IMR-90 (cell line): ENCODE measurements around the gene RND1. TPM values are rescaled to one million over a fixed set of nuclear protein-coding genes. Genes with fewer than 3 reads are reported as not detected.

Experiments
- ATAC-seq: fragments of 200-7000 bp; cut with Tn5 transposase; 2 replicates; pipeline ENCODE4 v1.9.1; 2020; ENCODE audit warnings: low read depth, mild to moderate bottlenecking, moderate library complexity
- BruUV-seq: library from RNA; stranded (reverse); fragments of 400-500 nt; replicated peaks from 2 replicates; lab custom pipeline; 2021; lab: Mats Ljungman, UMichigan
- CTCF ChIA-PET: fragments of 300-600 bp; formaldehyde crosslinking; extraction: SDS; loops from one replicate; lab custom pipeline; 2021; ENCODE audit warnings: antibody characterized with exemption; lab: Yijun Ruan, JAX
- POLR2A ChIA-PET: fragments of 300-600 bp; sonication (Branson Sonifier 250); formaldehyde crosslinking; loops from one replicate; lab custom pipeline; 2022; ENCODE audit warnings: antibody characterized with exemption; ENCODE audit not compliant: unreplicated experiment; lab: Charles Lee
- DNase-seq: peaks from one replicate; pipeline ENCODE4 v3.0.0; 2013
- H2AFZ ChIP-seq: replicated peaks from 2 replicates; pipeline ENCODE3; 2013; ENCODE audit warnings: low read length, mild to moderate bottlenecking; ENCODE audit not compliant: poor library complexity
- H2AK5ac ChIP-seq: 2 replicates; pipeline ENCODE4 v1.6.1; 2013; ENCODE audit warnings: low read depth, low read length, inconsistent platforms
- H2AK9ac ChIP-seq: replicated peaks from 2 replicates; pipeline ENCODE3; 2013; ENCODE audit warnings: mild to moderate bottlenecking, low read depth, low read length, moderate library complexity; ENCODE audit not compliant: poor library complexity
- H2BK120ac ChIP-seq: 2 replicates; pipeline ENCODE4 v1.6.1; 2013; ENCODE audit warnings: low read depth, low read length, inconsistent platforms
- H2BK15ac ChIP-seq: 3 replicates; pipeline ENCODE4 v1.6.1; 2013; ENCODE audit warnings: low read depth, low read length, inconsistent platforms
- H2BK20ac ChIP-seq: 2 replicates; pipeline ENCODE4 v1.6.1; 2013; ENCODE audit warnings: low read depth, mild to moderate bottlenecking, inconsistent platforms, low read length, moderate library complexity
- H2BK5ac ChIP-seq: 2 replicates; pipeline ENCODE4 v1.6.1; 2013; ENCODE audit warnings: mild to moderate bottlenecking, low read depth, low read length, inconsistent platforms; ENCODE audit not compliant: poor library complexity, severe bottlenecking
- H3K14ac ChIP-seq: replicated peaks from 2 replicates; pipeline ENCODE4 v1.6.1; 2013; ENCODE audit warnings: low read depth, low read length, inconsistent platforms
- H3K18ac ChIP-seq: 2 replicates; pipeline ENCODE4 v1.6.1; 2013; ENCODE audit warnings: low read depth, low read length, control low read depth
- H3K23ac ChIP-seq: 2 replicates; pipeline ENCODE4 v1.6.1; 2013; ENCODE audit warnings: low read depth, low read length, inconsistent platforms
- H3K27ac ChIP-seq: 2 replicates; pipeline ENCODE4 v1.5.1; 2013; ENCODE audit warnings: mild to moderate bottlenecking, control low read depth, low read length; ENCODE audit not compliant: insufficient read depth
- H3K27me3 ChIP-seq: 2 replicates; pipeline ENCODE4 v1.6.1; 2013; ENCODE audit warnings: low read length; ENCODE audit not compliant: control insufficient read depth, insufficient read depth
- H3K36me3 ChIP-seq: 2 replicates; pipeline ENCODE4 v1.6.1; 2013; ENCODE audit warnings: low read length, mixed read lengths; ENCODE audit not compliant: control insufficient read depth, insufficient read depth
- H3K4ac ChIP-seq: 2 replicates; pipeline ENCODE4 v1.6.1; 2013; ENCODE audit warnings: low read depth, low read length, inconsistent platforms
- H3K4me1 ChIP-seq: 2 replicates; pipeline ENCODE4 v1.6.1; 2013; ENCODE audit warnings: low read length, mixed read lengths; ENCODE audit not compliant: control insufficient read depth, insufficient read depth
- H3K4me2 ChIP-seq: 2 replicates; pipeline ENCODE4 v1.6.1; 2013; ENCODE audit warnings: low read depth, mild to moderate bottlenecking, control low read depth, low read length, moderate library complexity
- H3K4me3 ChIP-seq: 2 replicates; pipeline ENCODE4 v1.5.1; 2013; ENCODE audit warnings: low read depth, mild to moderate bottlenecking, control low read depth, low read length, moderate library complexity; ENCODE audit not compliant: insufficient read depth
- H3K56ac ChIP-seq: 2 replicates; pipeline ENCODE4 v1.6.1; 2013; ENCODE audit warnings: low read length, inconsistent platforms; ENCODE audit not compliant: insufficient read depth; ENCODE audit errors: extremely low read depth
- H3K79me1 ChIP-seq, 2 experiments: 2 replicates each; pipeline ENCODE4 v1.6.1; 2013; ENCODE audit warnings: low read length in 2 of 2, inconsistent platforms in 1 of 2, low read depth in 1 of 2
- H3K9ac ChIP-seq: 2 replicates; pipeline ENCODE4 v1.6.1; 2013; ENCODE audit warnings: low read depth, low read length, control low read depth
- H3K9me1 ChIP-seq: 2 replicates; pipeline ENCODE4 v1.6.1; 2013; ENCODE audit warnings: low read length, inconsistent platforms; ENCODE audit not compliant: insufficient read depth
- H3K9me3 ChIP-seq: 2 replicates; pipeline ENCODE4 v1.6.1; 2013; ENCODE audit warnings: low read length; ENCODE audit not compliant: control insufficient read depth, insufficient read depth
- H4K20me1 ChIP-seq: 2 replicates; pipeline ENCODE4 v1.6.1; 2013; ENCODE audit warnings: low read length, inconsistent platforms; ENCODE audit not compliant: insufficient read depth
- H4K5ac ChIP-seq: 2 replicates; pipeline ENCODE4 v1.6.1; 2013; ENCODE audit warnings: mild to moderate bottlenecking, low read depth, low read length, control low read depth
- H4K8ac ChIP-seq, 2 experiments: 2 replicates each; pipeline ENCODE4 v1.6.1; 2013; ENCODE audit warnings: low read depth in 2 of 2, low read length in 2 of 2, control low read depth in 1 of 2, inconsistent platforms in 1 of 2
- H4K91ac ChIP-seq: 2 replicates; pipeline ENCODE4 v1.6.1; 2013; ENCODE audit warnings: low read depth, low read length, inconsistent platforms; ENCODE audit not compliant: insufficient read depth
- CEBPB ChIP-seq: IDR thresholded peaks from 2 replicates; pipeline ENCODE4 v1.6.1; 2012; ENCODE audit warnings: low read depth, low read length, improper control_type of control experiment
- CHD1 ChIP-seq: IDR thresholded peaks from 2 replicates; pipeline ENCODE4 v1.6.1; 2012; ENCODE audit warnings: low read depth, low read length, improper control_type of control experiment
- FOS ChIP-seq: fragments of 150-350 bp; IDR thresholded peaks from 2 replicates; pipeline ENCODE4 v1.6.1; 2016; ENCODE audit warnings: low read depth, low read length
- MAFK ChIP-seq: IDR thresholded peaks from 2 replicates; pipeline ENCODE4 v1.6.1; 2012; ENCODE audit warnings: low read depth, low read length, improper control_type of control experiment
- MAZ ChIP-seq: IDR thresholded peaks from 2 replicates; pipeline ENCODE4 v1.6.1; 2012; ENCODE audit warnings: low read depth, mild to moderate bottlenecking, low read length, improper control_type of control experiment, moderate library complexity, borderline replicate concordance
- MXI1 ChIP-seq: IDR thresholded peaks from 2 replicates; pipeline ENCODE4 v1.6.1; 2012; ENCODE audit warnings: low read depth, mild to moderate bottlenecking, low read length, moderate library complexity, borderline replicate concordance
- POLR2A ChIP-seq: IDR thresholded peaks from 2 replicates; pipeline ENCODE4 v1.6.1; 2012; ENCODE audit warnings: mild to moderate bottlenecking, low read depth, low read length
- RAD21 ChIP-seq: IDR thresholded peaks from 2 replicates; pipeline ENCODE4 v1.6.1; 2012; ENCODE audit warnings: low read length, improper control_type of control experiment
- RCOR1 ChIP-seq: IDR thresholded peaks from 2 replicates; pipeline ENCODE4 v1.6.1; 2012; ENCODE audit warnings: mild to moderate bottlenecking, low read length, improper control_type of control experiment; ENCODE audit not compliant: insufficient replicate concordance
- RFX5 ChIP-seq: IDR thresholded peaks from 2 replicates; pipeline ENCODE4 v1.8.0; 2012; ENCODE audit warnings: low read depth, mild to moderate bottlenecking, low read length, moderate library complexity
- SMC3 ChIP-seq: fragments of 150-350 bp; IDR thresholded peaks from 2 replicates; pipeline ENCODE4 v1.6.1; 2016; ENCODE audit warnings: low read depth, mild to moderate bottlenecking, antibody characterized with exemption, low read length, moderate library complexity
- WGBS, 2 experiments: methylation state at CpG; one replicate each; pipeline versions ENCODE4 v1.1.5 to v1.1.7; 2013; ENCODE audit warnings: missing lambda C conversion rate in 2 of 2; ENCODE audit not compliant: insufficient read length in 1 of 2; ENCODE audit errors: extremely low coverage in 2 of 2; 5-methylcytosine and 5-hydroxymethylcytosine counted together
- dilution Hi-C: fragments of 300-500 bp; cut with HindIII; formaldehyde crosslinking; loops from one replicate; pipeline ENCODE4 v1.14.3; 2018; ENCODE audit warnings: low sequenced_read_pairs; ENCODE audit not compliant: unreplicated experiment
- in situ Hi-C: fragments of 300-500 bp; cut with MboI; formaldehyde crosslinking; loops from 3 replicates; pipeline ENCODE4 v1.14.3; 2019; ENCODE audit warnings: low sequenced_read_pairs, inconsistent platforms, mixed read lengths
- intact Hi-C: fragments of 100-400 bp; cut with micrococcal nuclease; formaldehyde crosslinking; loops from 2 replicates; pipeline ENCODE4 v1.10.0; 2022
- polyA plus RNA-seq, 3 experiments: library from polyadenylated mRNA; depleted of rRNA; stranded (reverse); fragments of >200 nt; gene quantifications; 2 replicates each; pipeline ENCODE4 v1.2.3, GENCODE V29; 2012; ENCODE audit warnings: low replicate concordance in 1 of 3
- total RNA-seq: library from RNA; depleted of rRNA; stranded (reverse); fragments of >200 nt; gene quantifications from 2 replicates; pipeline ENCODE4 v1.2.3, GENCODE V29; 2012
- TF ChIP-seq, protein P1 (sequence below): fragments of 150-350 bp; IDR thresholded peaks from 2 replicates; pipeline ENCODE4 v1.6.1; 2016; ENCODE audit warnings: low read depth, mild to moderate bottlenecking, low read length, moderate library complexity, borderline replicate concordance
- TF ChIP-seq, protein P2 (sequence below): conservative IDR thresholded peaks from 2 replicates; pipeline ENCODE4 v1.5.1; 2012; ENCODE audit warnings: mild to moderate bottlenecking, low read depth, low read length, improper control_type of control experiment
- TF ChIP-seq, protein P3 (sequence below): fragments of 150-350 bp; IDR thresholded peaks from 2 replicates; pipeline ENCODE4 v1.6.1; 2017; ENCODE audit warnings: mild to moderate bottlenecking, antibody characterized with exemption, low read length, low read depth

The RND1 gene
- total and polyA plus RNA-seq, 2 of the 4 experiments (the other 2 are of a cell fraction): under 0.01 to 0.21 TPM

DNA sequence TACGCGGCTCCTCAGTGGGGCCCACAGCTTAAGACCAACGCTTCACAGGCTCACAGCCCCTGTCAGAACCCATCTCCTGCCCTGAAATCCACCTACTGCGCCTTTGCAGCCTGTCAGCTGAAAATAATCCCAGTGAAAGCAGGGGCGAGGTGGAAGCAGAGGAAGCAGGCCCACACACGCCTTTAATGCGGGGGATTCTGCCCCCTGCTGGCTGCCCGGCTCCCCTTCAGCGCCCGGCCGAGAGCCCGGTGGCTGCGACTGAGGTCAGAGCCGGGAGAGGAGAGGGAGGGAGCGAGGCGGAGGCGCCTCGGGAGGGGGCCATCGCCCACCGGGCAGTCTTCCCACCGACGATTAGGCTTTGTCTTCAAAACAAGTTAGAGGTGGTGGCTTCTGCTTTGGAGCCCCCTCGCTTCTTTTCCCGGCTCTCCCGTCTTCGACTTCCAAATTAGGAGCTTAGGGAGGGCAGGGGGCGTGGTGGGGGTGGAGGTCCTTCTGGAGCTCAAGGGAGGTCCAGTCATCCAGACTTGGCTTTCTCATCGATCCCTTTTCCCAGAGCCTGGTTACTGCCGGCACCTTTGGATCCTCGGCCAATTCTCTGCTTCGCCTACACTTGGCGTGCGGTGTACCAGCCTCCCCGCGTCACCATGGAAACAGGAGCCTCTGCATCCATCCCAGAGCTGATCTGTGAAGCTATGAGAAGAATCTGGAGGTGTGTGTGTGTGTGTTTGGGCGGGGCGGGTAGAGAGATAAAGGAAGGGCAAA lies 25.2 kb upstream of the RND1 start:
- Histone ChIP-seq H3K18ac (no peak overlapping the region), H3K14ac (no peak overlapping the region; the same call in 1 of the 2 replicates), H2AK9ac (peak overlapping the region; percentile 33), H2AFZ (peak overlapping the region; percentile 95), H3K4me2 (peak overlapping the region; percentile 88), H3K56ac (no peak overlapping the region), H3K27me3 (peaks cover 7% of the 10 kb centered on the region), H4K91ac (peak overlapping the region; percentile 60), H4K8ac (0 out of 4 replicates have a peak overlapping the region, but pooled peaks of 1 of the 2 experiments have one; percentile 66), H2BK15ac (no peak overlapping the region), H3K23ac (no peak overlapping the region), H3K79me1 (no peaks in the 10 kb centered on the region), H2AK5ac (no peak overlapping the region), H3K9me1 (no peaks in the 10 kb centered on the region), H3K4me1 (no peaks in the 10 kb centered on the region), H3K36me3 (no peaks in the 10 kb centered on the region), H3K4me3 (peak overlapping the region; percentile 20; the same call in 1 of the 2 replicates), H3K9ac (peak overlapping the region; percentile 24), H2BK120ac (no peak overlapping the region), H2BK5ac (no peak overlapping the region), H3K9me3 (no peaks in the 10 kb centered on the region), H3K27ac (no peak overlapping the region), H4K20me1 (no peaks in the 10 kb centered on the region), H3K4ac (peak overlapping the region; percentile 61; the same call in 1 of the 2 replicates), H2BK20ac (no peak overlapping the region), H4K5ac (no peak overlapping the region)
- in situ Hi-C loops: no loop called here
- ATAC-seq: peak; percentile 100
- WGBS, 2 experiments: 0% methylated on average over 1 of the region's 37 CpGs; no CpG with 5 or more reads in 1 of the 2 experiments
- DNase-seq: peak; percentile 62
- ChIA-PET POLR2A (no interaction called here), CTCF (interaction anchor here (0.6 to 4.5 kb wide), 17 partner anchors 8 to 134 kb away, joined by 3 to 63 read pairs (median 3); partner anchors contain the start of genes DDX23 and RND1)
- no TSS peak for BruUV-seq
- intact Hi-C loops: loop anchor here (1.0 to 5.0 kb wide), 4 partner anchors 36 to 138 kb away; partner anchors contain the start of gene FKBP11
- dilution Hi-C loops: no loop called here
- no peak for TF ChIP-seq MXI1
- TF ChIP-seq, protein P1, sequence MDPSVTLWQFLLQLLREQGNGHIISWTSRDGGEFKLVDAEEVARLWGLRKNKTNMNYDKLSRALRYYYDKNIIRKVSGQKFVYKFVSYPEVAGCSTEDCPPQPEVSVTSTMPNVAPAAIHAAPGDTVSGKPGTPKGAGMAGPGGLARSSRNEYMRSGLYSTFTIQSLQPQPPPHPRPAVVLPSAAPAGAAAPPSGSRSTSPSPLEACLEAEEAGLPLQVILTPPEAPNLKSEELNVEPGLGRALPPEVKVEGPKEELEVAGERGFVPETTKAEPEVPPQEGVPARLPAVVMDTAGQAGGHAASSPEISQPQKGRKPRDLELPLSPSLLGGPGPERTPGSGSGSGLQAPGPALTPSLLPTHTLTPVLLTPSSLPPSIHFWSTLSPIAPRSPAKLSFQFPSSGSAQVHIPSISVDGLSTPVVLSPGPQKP: no peak
- peak; percentile 89 for TF ChIP-seq SMC3
- no peak for TF ChIP-seq CHD1
- TF ChIP-seq, protein P2, sequence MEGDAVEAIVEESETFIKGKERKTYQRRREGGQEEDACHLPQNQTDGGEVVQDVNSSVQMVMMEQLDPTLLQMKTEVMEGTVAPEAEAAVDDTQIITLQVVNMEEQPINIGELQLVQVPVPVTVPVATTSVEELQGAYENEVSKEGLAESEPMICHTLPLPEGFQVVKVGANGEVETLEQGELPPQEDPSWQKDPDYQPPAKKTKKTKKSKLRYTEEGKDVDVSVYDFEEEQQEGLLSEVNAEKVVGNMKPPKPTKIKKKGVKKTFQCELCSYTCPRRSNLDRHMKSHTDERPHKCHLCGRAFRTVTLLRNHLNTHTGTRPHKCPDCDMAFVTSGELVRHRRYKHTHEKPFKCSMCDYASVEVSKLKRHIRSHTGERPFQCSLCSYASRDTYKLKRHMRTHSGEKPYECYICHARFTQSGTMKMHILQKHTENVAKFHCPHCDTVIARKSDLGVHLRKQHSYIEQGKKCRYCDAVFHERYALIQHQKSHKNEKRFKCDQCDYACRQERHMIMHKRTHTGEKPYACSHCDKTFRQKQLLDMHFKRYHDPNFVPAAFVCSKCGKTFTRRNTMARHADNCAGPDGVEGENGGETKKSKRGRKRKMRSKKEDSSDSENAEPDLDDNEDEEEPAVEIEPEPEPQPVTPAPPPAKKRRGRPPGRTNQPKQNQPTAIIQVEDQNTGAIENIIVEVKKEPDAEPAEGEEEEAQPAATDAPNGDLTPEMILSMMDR: peak; percentile 94
- TF ChIP-seq, protein P3, sequence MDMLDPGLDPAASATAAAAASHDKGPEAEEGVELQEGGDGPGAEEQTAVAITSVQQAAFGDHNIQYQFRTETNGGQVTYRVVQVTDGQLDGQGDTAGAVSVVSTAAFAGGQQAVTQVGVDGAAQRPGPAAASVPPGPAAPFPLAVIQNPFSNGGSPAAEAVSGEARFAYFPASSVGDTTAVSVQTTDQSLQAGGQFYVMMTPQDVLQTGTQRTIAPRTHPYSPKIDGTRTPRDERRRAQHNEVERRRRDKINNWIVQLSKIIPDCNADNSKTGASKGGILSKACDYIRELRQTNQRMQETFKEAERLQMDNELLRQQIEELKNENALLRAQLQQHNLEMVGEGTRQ: no peak
- TF ChIP-seq RFX5: no peak
- TF ChIP-seq FOS: no peak
- peak; percentile 84 for TF ChIP-seq RAD21
- no peak for TF ChIP-seq MAFK
- peak; percentile 60; the same call in 1 of the 2 replicates for TF ChIP-seq MAZ
- no peak for TF ChIP-seq CEBPB
- TF ChIP-seq POLR2A: no peak
- TF ChIP-seq RCOR1: no peak
